Small intestine (tissue), 7 donors: ENCODE data around the gene CDC42BPB. TPM values are rescaled to one million over a fixed set of nuclear protein-coding genes. Genes with fewer than 3 reads are reported as not detected.
A peak's percentile ranks its signal among the peaks of the same experiment; 100 is the strongest.

Experiments
- DNase-seq, 2 donors: peaks; one replicate each; pipeline versions ENCODE4 v3.0.0 to v3.0.0-alpha.2; 2013
- FAIRE-seq: peaks from 2 replicates; lab custom pipeline; 2012; peaks lifted over from hg19 to GRCh38; lab: Jason Lieb, UNC
- H3K27ac ChIP-seq, 3 donors: one replicate each; pipeline ENCODE4 v1.5.1; 2013; ENCODE audit warnings: low read length in 2 of 3, mild to moderate bottlenecking in 2 of 3, control low read depth in 1 of 3, inconsistent platforms in 1 of 3, low read depth in 1 of 3, moderate library complexity in 1 of 3
- H3K27me3 ChIP-seq, 3 donors: one replicate each; pipeline ENCODE4 v1.6.1; 2013; ENCODE audit warnings: low read length in 3 of 3, inconsistent platforms in 1 of 3; ENCODE audit not compliant: control insufficient read depth in 3 of 3, insufficient read depth in 3 of 3
- H3K36me3 ChIP-seq, 3 donors: one replicate each; pipeline ENCODE4 v1.6.1; 2013; ENCODE audit warnings: low read length in 3 of 3, inconsistent platforms in 1 of 3, low read depth in 1 of 3, mild to moderate bottlenecking in 1 of 3, moderate library complexity in 1 of 3; ENCODE audit not compliant: control insufficient read depth in 3 of 3, insufficient read depth in 2 of 3
- H3K4me1 ChIP-seq, 3 donors: one replicate each; pipeline ENCODE4 v1.6.1; 2013; ENCODE audit warnings: low read length in 2 of 3, inconsistent platforms in 1 of 3, low read depth in 1 of 3, mild to moderate bottlenecking in 1 of 3, moderate library complexity in 1 of 3; ENCODE audit not compliant: control insufficient read depth in 3 of 3, insufficient read depth in 2 of 3
- H3K4me3 ChIP-seq, 3 donors: one replicate each; pipeline ENCODE4 v1.5.1; 2013; ENCODE audit warnings: low read length in 3 of 3, control low read depth in 1 of 3, inconsistent platforms in 1 of 3, low read depth in 1 of 3, mild to moderate bottlenecking in 1 of 3, moderate library complexity in 1 of 3
- H3K9me3 ChIP-seq, 2 donors: one replicate each; pipeline ENCODE4 v1.6.1; 2013; ENCODE audit warnings: low read depth in 1 of 2, low read length in 1 of 2; ENCODE audit not compliant: control insufficient read depth in 2 of 2, insufficient read depth in 1 of 2
- WGBS, 3 donors: extraction: QIAGEN DNeasy Blood & Tissue Kit; methylation state at CpG; one replicate each; pipeline ENCODE4 v1.1.7; 2013; 5-methylcytosine and 5-hydroxymethylcytosine counted together
- polyA plus RNA-seq, 4 donors: library from polyadenylated mRNA; stranded (reverse) in 3 of 4; unstranded in 1 of 4; fragments of 200-250 nt in 3 of 4; fragments of 120-200 nt in 1 of 4; gene quantifications; one replicate each; pipeline versions ENCODE4 v1.2.1 to v1.2.3, GENCODE V29; 2013
- donor health status: healthy with polysubstance abuse.
- donor health status: control.
- donor health status: control.
- donor health status: Bipolar disorder and iron deficiency.
- donor health status: healthy.

Gene CDC42BPB
- polyA plus RNA-seq, 4 donors: 29.2 to 69.4 (median 39.5) TPM

- no peak for FAIRE-seq
- Histone ChIP-seq H3K4me3 (no peak overlapping the region), H3K36me3 (peaks cover 0 to 48% (median 2%) of the 10 kb centered on the region in 3 donors), H3K4me1 (no peaks in the 10 kb centered on the region), H3K9me3 (peaks cover 0 to 7% of the 10 kb centered on the region in 2 donors), H3K27me3 (no peaks in the 10 kb centered on the region), H3K27ac (no peak overlapping the region)
- no peak for DNase-seq
- 76 to 88% (median 81%) methylated on average over 6 of the region's 6 CpGs for WGBS, 3 donors
Observed at GRCh38 chr14:103016594-103016993, 40.8 kb downstream of the CDC42BPB start.

- 61 to 71% (median 67%) methylated on average over 9 of the region's 9 CpGs for WGBS, 3 donors
- Histone ChIP-seq H3K4me1 (no peaks in the 10 kb centered on the region), H3K9me3 (peaks cover 0 to 7% of the 10 kb centered on the region in 2 donors), H3K4me3 (no peak overlapping the region), H3K27me3 (no peaks in the 10 kb centered on the region), H3K36me3 (peaks cover 0 to 51% (median 2%) of the 10 kb centered on the region in 3 donors), H3K27ac (no peak overlapping the region)
- DNase-seq (no peak), FAIRE-seq (no peak)
Observed at GRCh38 chr14:103016071-103016470, 41.3 kb downstream of the CDC42BPB start.

GRCh38 chr14:103015426-103015825 is 41.9 kb downstream of the CDC42BPB start:
- no peaks in the 10 kb centered on the region for H3K4me1 ChIP-seq
- DNase-seq (no peak), FAIRE-seq (no peak)
- peaks cover 0 to 53% (median 2%) of the 10 kb centered on the region in 3 donors for H3K36me3 ChIP-seq
- H3K9me3 ChIP-seq: peaks cover 0 to 7% of the 10 kb centered on the region in 2 donors
- H3K4me3 ChIP-seq: no peak overlapping the region
- no peaks in the 10 kb centered on the region for H3K27me3 ChIP-seq
- H3K27ac ChIP-seq: no peak overlapping the region
- WGBS, 3 donors: 85 to 89% (median 88%) methylated on average over 5 of the region's 5 CpGs

- no peak overlapping the region for H3K4me3 ChIP-seq
- H3K36me3 ChIP-seq: peaks cover 0 to 54% (median 2%) of the 10 kb centered on the region in 3 donors
- H3K4me1 ChIP-seq: no peaks in the 10 kb centered on the region
- no peaks in the 10 kb centered on the region for H3K27me3 ChIP-seq
- no peak for FAIRE-seq
- DNase-seq: no peak
- H3K27ac ChIP-seq: peak overlapping the region in 1 of 3 donors; percentile 21
- 48 to 75% (median 65%) methylated on average over 11 of the region's 11 CpGs for WGBS, 3 donors
- peaks cover 0 to 7% of the 10 kb centered on the region in 2 donors for H3K9me3 ChIP-seq
Observed at GRCh38 chr14:103014466-103015228, 42.7 kb downstream of the CDC42BPB start.

- Histone ChIP-seq H3K36me3 (peaks cover 0 to 60% (median 2%) of the 10 kb centered on the region in 3 donors), H3K27ac (no peak overlapping the region), H3K4me3 (no peak overlapping the region), H3K4me1 (no peaks in the 10 kb centered on the region), H3K9me3 (peaks cover 0 to 7% of the 10 kb centered on the region in 2 donors), H3K27me3 (no peaks in the 10 kb centered on the region)
- DNase-seq: no peak
- 93 to 97% (median 94%) methylated on average over 12 of the region's 12 CpGs for WGBS, 3 donors
- FAIRE-seq: no peak
Observed at GRCh38 chr14:103013028-103013427, 44.3 kb downstream of the CDC42BPB start.

- no peaks in the 10 kb centered on the region for H3K9me3 ChIP-seq
- no peaks in the 10 kb centered on the region for H3K4me1 ChIP-seq
- no peak overlapping the region for H3K4me3 ChIP-seq
- H3K27me3 ChIP-seq: no peaks in the 10 kb centered on the region
- H3K27ac ChIP-seq: no peak overlapping the region
- H3K36me3 ChIP-seq: peaks cover 2 to 81% (median 4%) of the 10 kb centered on the region in 3 donors
- no peak for DNase-seq
- FAIRE-seq: no peak
- 82 to 93% (median 90%) methylated on average over 2 of the region's 2 CpGs for WGBS, 3 donors
Observed at GRCh38 chr14:103009559-103009958, 47.8 kb downstream of the CDC42BPB start.

GRCh38 chr14:103008768-103009357 is 48.5 kb downstream of the CDC42BPB start:
- Histone ChIP-seq H3K27me3 (no peaks in the 10 kb centered on the region), H3K4me1 (no peaks in the 10 kb centered on the region), H3K4me3 (no peak overlapping the region), H3K27ac (no peak overlapping the region), H3K9me3 (no peaks in the 10 kb centered on the region), H3K36me3 (peaks cover 2 to 86% (median 6%) of the 10 kb centered on the region in 3 donors)
- FAIRE-seq: no peak
- 84 to 93% (median 86%) methylated on average over 15 of the region's 15 CpGs for WGBS, 3 donors
- DNase-seq: no peak

GRCh38 chr14:103008126-103008525 is 49.2 kb downstream of the CDC42BPB start:
- no peaks in the 10 kb centered on the region for H3K4me1 ChIP-seq
- H3K9me3 ChIP-seq: no peaks in the 10 kb centered on the region
- no peak overlapping the region for H3K4me3 ChIP-seq
- WGBS, 3 donors: 82 to 89% (median 82%) methylated on average over 10 of the region's 10 CpGs
- FAIRE-seq (no peak), DNase-seq (no peak)
- peaks cover 3 to 88% (median 7%) of the 10 kb centered on the region in 3 donors for H3K36me3 ChIP-seq
- no peak overlapping the region for H3K27ac ChIP-seq
- H3K27me3 ChIP-seq: no peaks in the 10 kb centered on the region
